Measurements from ENCODE around the gene RNF123. TPM values are rescaled to one million over a fixed set of nuclear protein-coding genes. Genes with fewer than 3 reads are reported as not detected.

RNF123 gene
- total and polyA plus RNA-seq, 2 experiments from 2014 or later = 14.6 to 32.5 TPM

GRCh38 chr3:49665822-49666519, 23.4 kb upstream of the RNF123 start:
- no peaks in the 10 kb centered on the region for H3K9me2 ChIP-seq (ENCODE audit: insufficient read depth)
- Mint-ChIP-seq H3K9me3 (no peaks in the 10 kb centered on the region), H3K27me3 (ENCODE audit: insufficient read depth, low read depth, poor library complexity) (peaks cover 11% of the 10 kb centered on the region), H3K4me3 (no peak overlapping the region), H3K4me1 (peaks cover 23% of the 10 kb centered on the region), H3K27ac (no peak overlapping the region), H3K36me3 (ENCODE audit: low read depth) (no peaks in the 10 kb centered on the region; the same call in 2 of the 3 replicates)
- H3K27ac ChIP-seq (ENCODE audit: low read depth) = no peak overlapping the region
- no peaks in the 10 kb centered on the region for H3K36me3 ChIP-seq (ENCODE audit: insufficient read depth)
- no peak overlapping the region for H2AFZ ChIP-seq
- H3K4me2 ChIP-seq = no peak overlapping the region
- no peak overlapping the region for H3K4me3 ChIP-seq
- H3K27me3 ChIP-seq (ENCODE audit: insufficient read depth) = no peaks in the 10 kb centered on the region
- DNase-seq (ENCODE audit: low spot score) = no peak
- no peaks in the 10 kb centered on the region for H3K79me2 ChIP-seq (replicated peaks; ENCODE audit: insufficient read depth)
- no peaks in the 10 kb centered on the region for H4K20me1 ChIP-seq (replicated peaks; ENCODE audit: insufficient read depth)
- H3F3A ChIP-seq (replicated peaks; ENCODE audit: low read depth) = no peaks in the 10 kb centered on the region
- no peak for TF ChIP-seq EZH2phosphoT487 (IDR thresholded peaks at IDR 0.05; ENCODE audit: unreplicated experiment)
- TF ChIP-seq CTCF (conservative IDR thresholded peaks at IDR 0.05; ENCODE audit: low read depth in 2 of 2) = no peak
- no peak for TF ChIP-seq ZNF114 (CRISPR knock-in tag; IDR thresholded peaks at IDR 0.05)
- no peak for TF ChIP-seq EZH2 (IDR thresholded peaks at IDR 0.05; ENCODE audit: low read depth, unreplicated experiment)
- TF ChIP-seq REST (IDR thresholded peaks at IDR 0.05; ENCODE audit: unreplicated experiment) = no peak
- TF ChIP-seq POLR2AphosphoS5 (IDR thresholded peaks at IDR 0.05; ENCODE audit: low read depth) = no peak
- TF ChIP-seq ETS1 (IDR thresholded peaks at IDR 0.05) = no peak
- TF ChIP-seq ZNF331 (CRISPR knock-in tag; IDR thresholded peaks at IDR 0.05; ENCODE audit: low read depth) = no peak
- TF ChIP-seq STAT1 (IDR thresholded peaks at IDR 0.05; ENCODE audit: unreplicated experiment) = no peak
- no peak for TF ChIP-seq JUNB (IDR thresholded peaks at IDR 0.05; ENCODE audit: unreplicated experiment)
- TF ChIP-seq CREB1 (CRISPR knock-in tag; IDR thresholded peaks at IDR 0.05; ENCODE audit: low read depth) = no peak
- no peak for TF ChIP-seq ZNF462 (CRISPR knock-in tag; IDR thresholded peaks at IDR 0.05)
- no peak for TF ChIP-seq NANOG (IDR thresholded peaks at IDR 0.05; ENCODE audit: borderline replicate concordance)
- ATAC-seq = no peak
- H3K4me1 ChIP-seq (ENCODE audit: insufficient read depth) = no peaks in the 10 kb centered on the region

All from GM23338 (cell line).